DND-41 (cell line): Measurements from ENCODE around the gene C5orf34.
A peak's percentile ranks its signal among the peaks of the same experiment; 100 is the strongest.

ENCODE experiments used
- ATAC-seq: fragments of 200-7000 bp; cut with Tn5 transposase; 3 replicates; pipeline ENCODE4 v1.9.1; 2021; ENCODE audit warnings: low read depth; ENCODE audit not compliant: insufficient read depth
- DNase-seq: peaks from one replicate; pipeline ENCODE4 v3.0.0-alpha.2; 2020
- H2AFZ ChIP-seq: 2 replicates; pipeline ENCODE4 v1.6.0; 2012; ENCODE audit warnings: low read depth, low read length
- H3K27ac ChIP-seq: 2 replicates; pipeline ENCODE4 v1.5.1; 2012; ENCODE audit warnings: low read length, inconsistent platforms
- H3K27me3 ChIP-seq: fragments of 200-600 bp; sonication (generic); 2 replicates; pipeline ENCODE4 v1.6.0; 2012; ENCODE audit warnings: low read length, mild to moderate bottlenecking, inconsistent platforms; ENCODE audit not compliant: insufficient read depth, poor library complexity
- H3K36me3 ChIP-seq: 2 replicates; pipeline ENCODE4 v1.5.1; 2012; ENCODE audit warnings: low read length, inconsistent platforms; ENCODE audit not compliant: insufficient read depth
- H3K4me1 ChIP-seq: 2 replicates; pipeline ENCODE4 v1.5.1; 2012; ENCODE audit warnings: mild to moderate bottlenecking, low read length; ENCODE audit not compliant: insufficient read depth
- H3K4me2 ChIP-seq: 2 replicates; pipeline ENCODE4 v1.6.0; 2012; ENCODE audit warnings: mild to moderate bottlenecking, moderate library complexity, low read length, inconsistent platforms; ENCODE audit not compliant: insufficient read depth
- H3K4me3 ChIP-seq, 2 experiments: fragments of 200-600 bp in 1 of 2; shearing (Covaris generic) in 1 of 2; 2 replicates each; pipeline ENCODE4 v1.5.1; 2012 to 2016; ENCODE audit warnings: inconsistent platforms in 2 of 2, low read length in 2 of 2, mild to moderate bottlenecking in 2 of 2, low read depth in 1 of 2, moderate library complexity in 1 of 2
- H3K79me2 ChIP-seq: 2 replicates; pipeline ENCODE4 v1.6.0; 2012; ENCODE audit warnings: low read length, inconsistent platforms; ENCODE audit not compliant: insufficient read depth
- H3K9ac ChIP-seq: 2 replicates; pipeline ENCODE4 v1.6.0; 2012; ENCODE audit warnings: low read depth, mild to moderate bottlenecking, inconsistent platforms, low read length, moderate library complexity
- H3K9me3 ChIP-seq: 2 replicates; pipeline ENCODE4 v1.5.1; 2012; ENCODE audit warnings: low read length, moderate library complexity, mild to moderate bottlenecking, inconsistent platforms; ENCODE audit not compliant: insufficient read depth, severe bottlenecking
- H4K20me1 ChIP-seq: 2 replicates; pipeline ENCODE4 v1.6.0; 2012; ENCODE audit warnings: low read length; ENCODE audit not compliant: insufficient read depth
- CTCF ChIP-seq: IDR thresholded peaks from 2 replicates; pipeline ENCODE4 v1.5.1; 2012; ENCODE audit warnings: borderline replicate concordance, low read length, moderate library complexity, mild to moderate bottlenecking; ENCODE audit not compliant: poor library complexity, severe bottlenecking; ENCODE audit errors: extremely low read depth
- EZH2 ChIP-seq: IDR thresholded peaks from 3 replicates; pipeline ENCODE4 v1.6.1; 2012; ENCODE audit warnings: borderline replicate concordance, low read depth, mild to moderate bottlenecking, moderate library complexity, low read length, inconsistent platforms; ENCODE audit not compliant: severe bottlenecking

C5orf34 gene

GRCh38 chr5:43497311-43498104, 17.4 kb downstream of the C5orf34 start:
- Histone ChIP-seq H3K4me3 (no peak overlapping the region), H3K4me2 (no peak overlapping the region), H3K79me2 (no peaks in the 10 kb centered on the region), H3K27ac (no peak overlapping the region), H4K20me1 (no peaks in the 10 kb centered on the region), H2AFZ (no peak overlapping the region), H3K36me3 (peaks cover 57% of the 10 kb centered on the region), H3K4me1 (no peaks in the 10 kb centered on the region), H3K9ac (no peak overlapping the region), H3K27me3 (no peaks in the 10 kb centered on the region), H3K9me3 (no peaks in the 10 kb centered on the region)
- no peak for DNase-seq
- TF ChIP-seq CTCF = no peak
- TF ChIP-seq EZH2 = no peak
- peak; percentile 37; the same call in 1 of the 3 replicates for ATAC-seq

GRCh38 chr5:43491326-43491725, 23.6 kb downstream of the C5orf34 start:
- no peaks in the 10 kb centered on the region for H4K20me1 ChIP-seq
- no peak overlapping the region for H3K4me2 ChIP-seq
- no peaks in the 10 kb centered on the region for H3K4me1 ChIP-seq
- H2AFZ ChIP-seq = no peak overlapping the region
- ATAC-seq (no peak), DNase-seq (no peak)
- no peak overlapping the region for H3K4me3 ChIP-seq
- H3K27ac ChIP-seq = no peak overlapping the region
- TF ChIP-seq EZH2 = no peak
- no peak for TF ChIP-seq CTCF
- no peaks in the 10 kb centered on the region for H3K9me3 ChIP-seq
- H3K79me2 ChIP-seq = no peaks in the 10 kb centered on the region
- peaks cover 67% of the 10 kb centered on the region; the same call in 1 of the 2 replicates for H3K36me3 ChIP-seq
- H3K27me3 ChIP-seq = no peaks in the 10 kb centered on the region
- H3K9ac ChIP-seq = no peak overlapping the region

- TF ChIP-seq EZH2 = no peak
- no peak for TF ChIP-seq CTCF
- Histone ChIP-seq H3K4me1 (peaks cover 34% of the 10 kb centered on the region), H3K79me2 (peaks cover 26% of the 10 kb centered on the region), H2AFZ (no peak overlapping the region), H3K9me3 (no peaks in the 10 kb centered on the region), H3K27ac (no peak overlapping the region), H3K9ac (no peak overlapping the region), H3K27me3 (no peaks in the 10 kb centered on the region), H3K4me3 (no peak overlapping the region), H3K36me3 (peaks cover 37% of the 10 kb centered on the region; the same call in 1 of the 2 replicates), H3K4me2 (no peak overlapping the region), H4K20me1 (no peaks in the 10 kb centered on the region)
- DNase-seq (no peak), ATAC-seq (no peak)
These were observed 28.6 kb downstream of the C5orf34 start for GRCh38 chr5:43486353-43486752.

- H3K4me3 ChIP-seq = no peak overlapping the region
- H3K27ac ChIP-seq = peak overlapping the region; percentile 92; the same call in 1 of the 2 replicates
- H3K9me3 ChIP-seq = no peaks in the 10 kb centered on the region
- H3K9ac ChIP-seq = peak overlapping the region; percentile 80; the same call in 1 of the 2 replicates
- TF ChIP-seq EZH2 (no peak), CTCF (no peak)
- peak overlapping the region; percentile 71 for H3K4me2 ChIP-seq
- no peaks in the 10 kb centered on the region for H4K20me1 ChIP-seq
- peaks cover 37% of the 10 kb centered on the region for H3K4me1 ChIP-seq
- peaks cover 30% of the 10 kb centered on the region for H3K79me2 ChIP-seq
- H2AFZ ChIP-seq = peak overlapping the region; percentile 27; the same call in 1 of the 2 replicates
- no peak for DNase-seq
- no peaks in the 10 kb centered on the region for H3K27me3 ChIP-seq
- H3K36me3 ChIP-seq = peaks cover 32% of the 10 kb centered on the region; the same call in 1 of the 2 replicates
- no peak for ATAC-seq
These were observed 29.5 kb downstream of the C5orf34 start for GRCh38 chr5:43485406-43485805.
